ENCODE data around the gene XRRA1.
"Not testable (repeated sequence)": the region's sequence is repeated elsewhere in the genome, so short reads cannot be mapped to it uniquely, and the experiment has no call there.

Gene XRRA1

DNA sequence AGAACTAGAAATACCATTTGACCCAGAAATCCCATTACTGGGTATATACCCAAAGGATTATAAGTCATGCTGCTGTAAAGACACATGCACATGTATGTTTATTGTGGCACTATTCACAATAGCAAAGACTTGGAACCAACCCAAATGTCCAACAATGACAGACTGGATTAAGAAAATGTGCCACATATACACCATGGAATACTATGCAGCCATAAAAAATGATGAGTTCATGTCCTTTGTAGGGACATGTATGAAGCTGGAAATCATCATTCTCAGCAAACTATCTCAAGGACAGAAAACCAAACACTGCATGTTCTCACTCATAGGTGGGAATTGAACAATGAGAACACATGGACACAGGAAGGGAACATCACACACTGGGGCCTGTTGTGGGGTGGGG lies 55.9 kb downstream of the XRRA1 start:
- not testable (repeated sequence) for DNase-seq

DNA sequence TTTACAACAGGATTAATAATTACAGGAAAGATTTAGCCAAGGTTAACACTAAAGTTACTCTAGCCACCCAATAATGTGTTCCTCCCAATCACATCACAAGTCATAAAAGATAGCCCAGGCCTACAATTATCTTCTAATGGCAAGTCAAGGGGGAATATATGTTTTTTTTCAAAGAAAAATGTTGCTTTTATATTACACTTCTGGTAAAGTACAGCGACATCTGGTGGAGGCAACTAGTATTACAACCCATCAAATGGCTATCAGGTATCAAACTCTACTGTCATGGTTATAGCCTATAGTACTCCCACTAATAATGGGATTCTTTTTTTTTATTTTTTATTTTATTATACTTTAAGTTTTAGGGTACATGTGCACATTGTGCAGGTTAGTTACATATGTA lies 71.8 kb downstream of the XRRA1 start:
- DNase-seq, result no peak

- no peak for DNase-seq
Observed at GRCh38 chr11:74871037-74871436, 77.9 kb downstream of the XRRA1 start.

GRCh38 chr11:74870485-74870884 lies 78.4 kb downstream of the XRRA1 start:
- DNase-seq, result no peak

GRCh38 chr11:74866557-74866956 lies 82.3 kb downstream of the XRRA1 start:
- no peak for DNase-seq

- DNase-seq, result no peak
Observed at GRCh38 chr11:74863410-74863809, 85.5 kb downstream of the XRRA1 start.

DNA sequence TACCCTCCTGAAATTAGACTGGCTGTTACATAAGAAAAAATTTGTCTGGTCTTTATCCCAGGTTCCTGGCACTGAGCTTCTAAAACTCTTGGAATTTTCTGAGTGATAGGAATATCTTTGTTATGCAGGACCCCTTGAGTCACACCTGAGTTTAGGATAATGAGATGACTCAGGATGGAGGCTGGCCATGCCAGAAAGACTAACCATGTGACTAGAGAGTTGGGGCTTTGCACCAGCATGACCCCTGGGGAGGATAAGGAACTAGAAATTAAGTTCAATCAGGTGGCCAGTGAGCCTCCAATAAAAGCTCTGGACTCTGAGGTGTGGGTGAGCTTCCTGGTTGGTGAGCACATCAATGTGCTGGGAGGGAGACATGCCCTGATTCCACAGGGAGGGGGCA lies 88.1 kb downstream of the XRRA1 start:
- DNase-seq, result no peak

DNA sequence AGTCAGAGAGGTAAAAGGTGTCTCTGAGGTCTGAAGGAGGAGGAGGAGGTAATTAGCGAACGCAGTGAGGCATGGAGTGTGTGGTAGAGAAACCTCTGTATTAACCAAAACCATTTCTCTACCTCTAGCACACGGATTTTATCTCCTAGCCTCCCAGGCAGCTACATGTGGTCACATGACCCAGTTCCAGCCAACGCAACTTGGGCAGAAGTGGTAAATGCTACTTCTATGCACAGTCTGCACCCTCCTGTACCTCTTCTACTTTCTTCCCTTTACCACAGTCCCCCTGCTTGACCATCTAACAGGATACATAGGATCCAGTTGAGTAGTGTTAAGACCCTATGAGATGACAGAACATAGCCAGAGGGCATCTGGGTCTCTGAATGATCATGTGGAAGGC lies 95.7 kb downstream of the XRRA1 start:
- DNase-seq, result no peak

GRCh38 chr11:74849525-74850391 lies 99.1 kb downstream of the XRRA1 start:
- DNase-seq, result no peak

DNA sequence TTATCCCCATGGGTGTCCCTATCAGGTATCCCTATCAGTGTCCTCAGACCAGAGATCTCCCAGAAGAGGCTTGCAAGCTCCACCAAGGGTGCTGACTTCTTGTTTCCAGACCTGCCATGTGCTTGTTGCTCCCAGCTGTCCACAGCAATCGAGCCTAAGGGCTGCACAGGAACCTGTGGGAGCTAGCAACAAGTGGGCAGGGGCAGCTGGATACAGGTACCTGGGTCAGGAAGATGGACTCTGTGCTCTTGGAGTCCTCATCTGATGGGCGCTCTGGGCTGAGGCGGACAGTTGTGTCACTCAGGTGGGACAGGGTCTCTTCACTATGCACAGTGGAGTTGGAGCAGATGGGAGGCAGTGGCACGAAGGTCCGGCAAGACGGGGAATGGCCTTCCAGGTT lies 101.0 kb downstream of the XRRA1 start:
- DNase-seq, result no peak

GRCh38 chr11:74847395-74847794 lies 101.5 kb downstream of the XRRA1 start:
- no peak for DNase-seq

DNA sequence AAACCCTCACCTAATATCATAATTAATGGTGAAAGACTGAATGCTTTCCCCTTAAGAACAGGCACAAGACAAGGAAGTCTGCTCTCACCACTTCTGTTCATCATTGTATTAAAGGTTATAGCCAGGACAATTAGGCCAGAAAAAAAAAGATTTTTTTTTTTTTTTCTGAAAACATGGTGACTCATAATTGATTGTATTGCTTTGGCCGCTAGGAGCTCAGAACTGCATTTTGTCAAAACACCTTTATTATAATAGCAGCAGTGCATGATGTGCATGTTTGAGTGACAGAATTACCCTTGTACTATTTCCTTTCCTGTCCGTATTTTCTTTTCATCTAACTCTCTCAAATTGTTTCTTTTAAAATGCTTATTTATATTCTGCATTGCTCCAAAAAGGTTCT lies 102.1 kb downstream of the XRRA1 start:
- DNase-seq, result no peak

- no peak for DNase-seq
Observed at GRCh38 chr11:74845978-74846517, 102.8 kb downstream of the XRRA1 start.

GRCh38 chr11:74844865-74845264 lies 104.0 kb downstream of the XRRA1 start:
- DNase-seq, result no peak

- no peak for DNase-seq
Observed at GRCh38 chr11:74844072-74844471, 104.8 kb downstream of the XRRA1 start.

DNA sequence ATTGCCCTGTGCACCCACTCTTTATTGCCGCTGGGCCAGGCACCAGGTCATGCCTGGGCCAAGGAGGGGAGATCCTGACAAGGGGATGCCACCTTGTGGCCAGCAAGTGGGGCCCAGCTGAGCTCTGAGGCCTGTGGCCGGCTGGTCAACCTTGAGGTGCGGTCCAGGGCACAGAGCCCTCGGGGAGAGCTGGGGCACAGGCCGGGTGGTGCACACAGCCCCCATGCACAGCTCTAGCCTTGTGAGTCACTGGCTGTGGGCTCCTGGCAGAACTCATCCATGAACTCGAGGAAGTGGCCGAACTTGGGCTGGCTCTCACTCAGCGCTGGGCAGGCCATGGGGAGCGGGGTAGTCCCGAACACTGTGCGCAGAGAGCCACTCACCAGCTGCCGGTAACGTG lies 105.9 kb downstream of the XRRA1 start:
- DNase-seq, result no peak

GRCh38 chr11:74840486-74840885 lies 108.4 kb downstream of the XRRA1 start:
- DNase-seq, result no peak

GRCh38 chr11:74839971-74840370 lies 108.9 kb downstream of the XRRA1 start:
- DNase-seq, result no peak

DNA sequence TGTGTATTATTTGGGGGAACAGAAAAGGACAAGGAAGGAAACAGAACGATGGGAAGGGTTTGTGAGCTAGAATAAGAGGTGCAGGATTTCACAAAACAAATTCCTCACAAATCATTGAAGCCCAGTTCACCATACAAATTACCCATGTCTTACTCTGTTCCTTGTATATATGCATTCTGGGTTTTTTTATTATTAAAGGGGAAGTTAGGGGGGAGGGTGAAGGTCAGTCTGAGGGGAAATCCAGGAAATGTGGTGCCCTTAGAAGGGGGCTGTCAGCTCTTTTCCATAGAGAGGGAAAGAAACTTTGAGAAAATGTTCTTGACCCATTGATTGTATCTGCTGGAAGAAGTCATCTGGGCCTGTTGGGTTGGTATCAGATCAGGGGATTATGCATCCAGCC lies 109.4 kb downstream of the XRRA1 start:
- no peak for DNase-seq

DNA sequence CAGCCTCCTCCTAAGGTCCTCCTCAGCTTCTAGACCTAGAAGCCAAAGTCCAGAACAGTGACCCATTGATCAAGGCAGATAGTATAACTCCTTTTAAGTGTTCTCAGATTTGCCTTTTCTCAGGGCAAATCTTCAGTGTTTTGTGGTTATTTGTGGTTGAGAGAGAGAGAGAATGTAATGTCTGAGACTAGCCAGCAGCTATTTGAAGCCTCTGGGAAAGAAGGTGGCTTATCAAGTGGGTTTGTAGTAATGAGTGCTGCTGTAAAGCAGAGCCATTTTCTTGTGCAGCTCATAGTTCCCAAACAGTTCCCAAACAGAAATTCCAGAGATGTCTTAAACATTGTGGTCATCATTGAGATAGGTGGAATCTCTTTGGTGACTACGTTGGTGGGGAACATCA lies 110.7 kb downstream of the XRRA1 start:
- DNase-seq, result no peak

GRCh38 chr11:74837191-74837590 lies 111.7 kb downstream of the XRRA1 start:
- DNase-seq, result no peak

- DNase-seq, result no peak
Observed at GRCh38 chr11:74826901-74827300, 122.0 kb downstream of the XRRA1 start.

- DNase-seq, result not testable (repeated sequence)
Observed at GRCh38 chr11:74825596-74825995, 123.3 kb downstream of the XRRA1 start.

GRCh38 chr11:74824285-74824982 lies 124.5 kb downstream of the XRRA1 start:
- no peak for DNase-seq

Data from stimulated activated CD4-positive, alpha-beta T cell treated with anti-CD3 and anti-CD28 coated beads, Interleukin-4, amount 100 ng/mL, for 4 hours (primary cell).